HCT116 (cell line): ENCODE measurements around the gene CNTN5. TPM values are rescaled to one million over a fixed set of nuclear protein-coding genes. Genes with fewer than 3 reads are reported as not detected.

ENCODE experiments used
- ATAC-seq: fragments of 200-7000 bp; cut with Tn5 transposase; 2 replicates; pipeline ENCODE4 v1.9.1; 2020; ENCODE audit warnings: mild to moderate bottlenecking, moderate library complexity
- BruUV-seq: library from RNA; stranded (reverse); fragments of 400-500 nt; replicated peaks from 2 replicates; lab custom pipeline; 2021; lab: Mats Ljungman, UMichigan
- CTCF ChIA-PET: fragments of 300-600 bp; sonication (Branson Sonifier 250); formaldehyde crosslinking; loops from one replicate; lab custom pipeline; 2021; ENCODE audit warnings: antibody characterized with exemption; lab: Charles Lee
- POLR2A ChIA-PET: fragments of 300-600, 350-600 bp; sonication (Branson Sonifier 250); formaldehyde crosslinking; loops from one replicate; lab custom pipeline; 2021; ENCODE audit warnings: antibody characterized with exemption; lab: Charles Lee
- RAD21 ChIA-PET, 2 experiments: fragments of 300-600 bp; sonication (Branson Sonifier 250); formaldehyde crosslinking; loops; one replicate each; lab custom pipeline; 2023; ENCODE audit warnings: low total read pairs in 2 of 2; ENCODE audit not compliant: uncharacterized antibody in 2 of 2, unreplicated experiment in 2 of 2, low non-redundant PET in 1 of 2; lab: Charles Lee
- DNase-seq: peaks from one replicate; pipeline ENCODE4 v3.0.0-alpha.2; 2010; ENCODE audit warnings: low read depth, low spot score
- H2AFZ ChIP-seq: fragments of 200-600 bp; shearing (Covaris generic), sonication (generic); 2 replicates; pipeline ENCODE4 v1.6.1; 2017; ENCODE audit warnings: low read depth, mixed run types, mixed read lengths, antibody characterized with exemption, low read length; ENCODE audit not compliant: poor library complexity, severe bottlenecking
- H3K27ac ChIP-seq: 2 replicates; pipeline ENCODE4 v1.5.1; 2012; ENCODE audit warnings: low read depth, low read length
- H3K27me3 ChIP-seq: fragments of 200-600 bp; sonication (generic); 2 replicates; pipeline ENCODE4 v1.6.1; 2016; ENCODE audit warnings: mixed run types, low read length, mixed read lengths; ENCODE audit not compliant: insufficient read depth
- H3K36me3 ChIP-seq, 2 experiments: fragments of 200-500 bp in 1 of 2; fragments of 200-600 bp in 1 of 2; sonication (Bioruptor generic) in 1 of 2; sonication (generic) in 1 of 2; 2 replicates each; pipeline versions ENCODE4 v1.5.1 to v1.6.1; 2014 to 2016; ENCODE audit warnings: low read length in 2 of 2, inconsistent platforms in 1 of 2, mixed read lengths in 1 of 2, mixed run types in 1 of 2; ENCODE audit not compliant: insufficient read depth in 2 of 2, control insufficient read depth in 1 of 2
- H3K4me1 ChIP-seq, 2 experiments: fragments of 200-600 bp in 1 of 2; sonication (generic) in 1 of 2; 2 replicates each; pipeline versions ENCODE4 v1.5.1 to v1.6.1; 2012 to 2017; ENCODE audit warnings: low read length in 2 of 2, inconsistent platforms in 1 of 2, mild to moderate bottlenecking in 1 of 2, mixed read lengths in 1 of 2, mixed run types in 1 of 2, moderate library complexity in 1 of 2; ENCODE audit not compliant: insufficient read depth in 2 of 2, control insufficient read depth in 1 of 2
- H3K4me2 ChIP-seq: fragments of 200-600 bp; sonication (generic); 2 replicates; pipeline ENCODE4 v1.6.1; 2017; ENCODE audit warnings: mixed run types, low read length, mixed read lengths
- H3K4me3 ChIP-seq, 2 experiments: fragments of 200-600 bp in 1 of 2; sonication (generic) in 1 of 2; replicated peaks in 1 of 2; 2 replicates each; pipeline ENCODE4 v1.5.1; 2011 to 2016; ENCODE audit warnings: low read length in 2 of 2, control low read depth in 1 of 2, low read depth in 1 of 2, mild to moderate bottlenecking in 1 of 2, mixed read lengths in 1 of 2, mixed run types in 1 of 2
- H3K79me2 ChIP-seq: fragments of 200-600 bp; sonication (generic); 2 replicates; pipeline ENCODE4 v1.6.1; 2017; ENCODE audit warnings: mild to moderate bottlenecking, mixed run types, low read length, moderate library complexity, mixed read lengths; ENCODE audit not compliant: insufficient read depth
- H3K9ac ChIP-seq: fragments of 200-600 bp; sonication (generic); 2 replicates; pipeline ENCODE4 v1.6.1; 2016; ENCODE audit warnings: low read length, mixed read lengths
- H3K9me2 ChIP-seq: fragments of 200-600 bp; sonication (generic), shearing (Covaris generic); 2 replicates; pipeline ENCODE4 v1.6.1; 2017; ENCODE audit warnings: mixed run types, mild to moderate bottlenecking, moderate library complexity; ENCODE audit not compliant: insufficient read depth
- H3K9me3 ChIP-seq, 2 experiments: fragments of 200-500 bp in 1 of 2; fragments of 200-600 bp in 1 of 2; sonication (Bioruptor generic) in 1 of 2; sonication (generic) in 1 of 2; 2 replicates each; pipeline ENCODE4 v1.6.1; 2014 to 2017; ENCODE audit warnings: low read length in 2 of 2, mixed read lengths in 2 of 2, inconsistent platforms in 1 of 2, low read depth in 1 of 2, mild to moderate bottlenecking in 1 of 2, mixed run types in 1 of 2, moderate library complexity in 1 of 2; ENCODE audit not compliant: control insufficient read depth in 1 of 2, insufficient read depth in 1 of 2
- H4K20me1 ChIP-seq: fragments of 200-600 bp; sonication (generic), shearing (Covaris generic); 2 replicates; pipeline ENCODE4 v1.6.1; 2017; ENCODE audit warnings: mixed run types, mild to moderate bottlenecking, moderate library complexity; ENCODE audit not compliant: insufficient read depth
- CBX3 ChIP-seq: IDR thresholded peaks from 2 replicates; pipeline ENCODE4 v1.6.1; 2012; ENCODE audit warnings: low read depth
- CEBPB ChIP-seq: IDR thresholded peaks from 2 replicates; pipeline ENCODE4 v1.6.1; 2012; ENCODE audit warnings: low read depth
- FOSL1 ChIP-seq: IDR thresholded peaks from 2 replicates; pipeline ENCODE4 v1.6.1; 2012; ENCODE audit warnings: low read depth
- JUND ChIP-seq: IDR thresholded peaks from 2 replicates; pipeline ENCODE4 v1.6.1; 2012
- MAX ChIP-seq: IDR thresholded peaks from 2 replicates; pipeline ENCODE4 v1.6.1; 2012
- POLR2AphosphoS5 ChIP-seq: IDR thresholded peaks from 2 replicates; pipeline ENCODE4 v1.6.1; 2011; ENCODE audit warnings: mild to moderate bottlenecking, low read depth, low read length, moderate library complexity
- SIN3A ChIP-seq: IDR thresholded peaks from 2 replicates; pipeline ENCODE4 v1.6.1; 2012; ENCODE audit warnings: low read depth
- SP1 ChIP-seq: IDR thresholded peaks from 2 replicates; pipeline ENCODE4 v1.6.1; 2012; ENCODE audit warnings: low read depth
- TCF7L2 ChIP-seq: IDR thresholded peaks from 2 replicates; pipeline ENCODE4 v1.7.0; 2011; ENCODE audit warnings: borderline replicate concordance, inconsistent platforms; ENCODE audit not compliant: insufficient read depth, insufficient read length; ENCODE audit errors: extremely low read depth
- YY1 ChIP-seq: IDR thresholded peaks from 2 replicates; pipeline ENCODE4 v1.6.1; 2011; ENCODE audit warnings: low read length, low read depth, moderate library complexity, mild to moderate bottlenecking; ENCODE audit not compliant: insufficient replicate concordance; ENCODE audit errors: extremely low read depth
- ZBTB33 ChIP-seq: IDR thresholded peaks from 2 replicates; pipeline ENCODE4 v1.6.1; 2011; ENCODE audit warnings: mild to moderate bottlenecking, low read length, moderate library complexity; ENCODE audit not compliant: insufficient replicate concordance; ENCODE audit errors: extremely low read depth
- ZFX ChIP-seq: fragments of 450-650 bp; IDR thresholded peaks from 2 replicates; pipeline ENCODE4 v1.6.1; 2017
- intact Hi-C: fragments of 100-400 bp; cut with micrococcal nuclease; formaldehyde crosslinking; loops from 2 replicates; pipeline ENCODE4 v1.10.0; 2022
- total RNA-seq: library from RNA; stranded (reverse); gene quantifications from one replicate; pipeline ENCODE4 v1.2.1, GENCODE V29; 2021; ENCODE audit not compliant: unreplicated experiment

CNTN5 gene
- total RNA-seq, 1 experiment from 2014 or later, result not detected

- no peaks in the 10 kb centered on the region for H3K27me3 ChIP-seq
- TF ChIP-seq JUND (no peak), YY1 (no peak), SP1 (no peak), ZFX (no peak), CBX3 (no peak), MAX (no peak), POLR2AphosphoS5 (no peak), TCF7L2 (no peak), CEBPB (no peak), SIN3A (no peak), FOSL1 (no peak), ZBTB33 (no peak)
- no peaks in the 10 kb centered on the region for H4K20me1 ChIP-seq
- no peaks in the 10 kb centered on the region for H3K4me1 ChIP-seq
- no peaks in the 10 kb centered on the region for H3K79me2 ChIP-seq
- H3K36me3 ChIP-seq, result no peaks in the 10 kb centered on the region
- peaks cover 6 to 16% of the 10 kb centered on the region in 2 experiments; a peak in 2 of 4 replicates for H3K9me3 ChIP-seq
- intact Hi-C loops, result no loop called here
- ChIA-PET RAD21 (no interaction called here), POLR2A (no interaction called here), CTCF (no interaction called here)
- no peak for ATAC-seq
- no peak overlapping the region for H3K4me2 ChIP-seq
- no peaks in the 10 kb centered on the region for H3K9me2 ChIP-seq
- no peak overlapping the region for H3K4me3 ChIP-seq
- no peak overlapping the region for H3K27ac ChIP-seq
- no peak overlapping the region for H2AFZ ChIP-seq
- no peak overlapping the region for H3K9ac ChIP-seq
- DNase-seq, result no peak
- no TSS peak for BruUV-seq
These were observed 480.9 kb downstream of the CNTN5 start for GRCh38 chr11:99501655-99502054.
